WTC11 (cell line): Measurements from ENCODE around the gene MSH2. TPM values are rescaled to one million over a fixed set of nuclear protein-coding genes. Genes with fewer than 3 reads are reported as not detected.
A peak's percentile ranks its signal among the peaks of the same experiment; 100 is the strongest.

Experiments used
- ATAC-seq: fragments of 200-7000 bp; cut with Tn5 transposase; 2 replicates; pipeline ENCODE4 v1.10.0; 2021; ENCODE audit warnings: mild to moderate bottlenecking, moderate library complexity
- CTCF ChIA-PET: fragments of 300-600 bp; sonication (Branson Sonifier 250); formaldehyde crosslinking; loops from one replicate; lab custom pipeline; 2021; ENCODE audit warnings: antibody characterized with exemption; lab: Charles Lee
- POLR2A ChIA-PET: fragments of 350-600 bp; sonication (Branson Sonifier 250); formaldehyde crosslinking; loops from one replicate; lab custom pipeline; 2021; ENCODE audit warnings: antibody characterized with exemption; lab: Charles Lee
- DNase-seq: peaks from one replicate; pipeline ENCODE4 v3.0.0; 2021; ENCODE audit warnings: low spot score
- H3K27ac Mint-ChIP-seq: 2 replicates; pipeline ENCODE4 v1.8.0; 2021; ENCODE audit warnings: mixed read lengths
- H3K27me3 Mint-ChIP-seq: 2 replicates; pipeline ENCODE4 v1.8.0; 2021; ENCODE audit warnings: low read depth, mild to moderate bottlenecking, moderate library complexity, mixed read lengths
- H3K36me3 Mint-ChIP-seq: 2 replicates; pipeline ENCODE4 v1.8.0; 2021; ENCODE audit warnings: mixed read lengths
- H3K4me1 Mint-ChIP-seq: 2 replicates; pipeline ENCODE4 v1.8.0; 2022; ENCODE audit warnings: mixed read lengths
- H3K4me3 Mint-ChIP-seq: 2 replicates; pipeline ENCODE4 v1.8.0; 2021; ENCODE audit warnings: mild to moderate bottlenecking, moderate library complexity, mixed read lengths
- H3K9me3 Mint-ChIP-seq: 2 replicates; pipeline ENCODE4 v1.8.0; 2021; ENCODE audit warnings: mixed read lengths
- CREM ChIP-seq: sonication (generic); formaldehyde crosslinking; IDR thresholded peaks from 2 replicates; pipeline ENCODE4 v1.8.1; 2022; ENCODE audit warnings: mild to moderate bottlenecking, missing genetic modification reagents, moderate library complexity
- ETV6 ChIP-seq: sonication (generic); formaldehyde crosslinking; IDR thresholded peaks from 2 replicates; pipeline ENCODE4 v1.8.1; 2022; ENCODE audit warnings: mild to moderate bottlenecking, missing genetic modification reagents
- FOXK1 ChIP-seq: sonication (generic); formaldehyde crosslinking; IDR thresholded peaks from 2 replicates; pipeline ENCODE4 v1.8.0; 2022; ENCODE audit warnings: mild to moderate bottlenecking, moderate library complexity, missing genetic modification reagents
- GRHL2 ChIP-seq: fragments of 250-450 bp; sonication (Bioruptor Pico); IDR thresholded peaks from 2 replicates; pipeline ENCODE4 v1.8.0; 2022; ENCODE audit warnings: mild to moderate bottlenecking, moderate library complexity; ENCODE audit not compliant: insufficient replicate concordance, severe bottlenecking
- JUN ChIP-seq: sonication (generic); formaldehyde crosslinking; IDR thresholded peaks from 2 replicates; pipeline ENCODE4 v1.8.0; 2023; ENCODE audit warnings: mild to moderate bottlenecking, missing genetic modification reagents
- NR2C2 ChIP-seq: sonication (generic); formaldehyde crosslinking; IDR thresholded peaks from 2 replicates; pipeline ENCODE4 v1.8.0; 2022; ENCODE audit warnings: mild to moderate bottlenecking, missing genetic modification reagents
- NR3C1 ChIP-seq: sonication (generic); formaldehyde crosslinking; conservative IDR thresholded peaks from 2 replicates; pipeline ENCODE4 v1.8.1; 2023; ENCODE audit warnings: low read depth, mild to moderate bottlenecking, missing genetic modification reagents
- RORB ChIP-seq: fragments of 250-450 bp; sonication (Bioruptor Pico); IDR thresholded peaks from 2 replicates; pipeline ENCODE4 v1.9.0; 2021; ENCODE audit warnings: mild to moderate bottlenecking
- SMAD3 ChIP-seq: sonication (generic); formaldehyde crosslinking; IDR thresholded peaks from 2 replicates; pipeline ENCODE4 v1.8.0; 2022; ENCODE audit warnings: missing genetic modification reagents, mild to moderate bottlenecking, borderline replicate concordance
- TEAD4 ChIP-seq: sonication (generic); formaldehyde crosslinking; IDR thresholded peaks from 2 replicates; pipeline ENCODE4 v1.8.0; 2022; ENCODE audit warnings: mild to moderate bottlenecking, missing genetic modification reagents
- ZNF232 ChIP-seq: sonication (generic); formaldehyde crosslinking; IDR thresholded peaks from 2 replicates; pipeline ENCODE4 v1.8.0; 2022; ENCODE audit warnings: mild to moderate bottlenecking, missing genetic modification reagents
- ZNF396 ChIP-seq: fragments of 250-450 bp; sonication (Bioruptor Pico); IDR thresholded peaks from 2 replicates; pipeline ENCODE4 v1.8.0; 2021; ENCODE audit warnings: mild to moderate bottlenecking, moderate library complexity, borderline replicate concordance
- total RNA-seq: library from RNA; stranded (reverse); gene quantifications from 3 replicates; pipeline ENCODE4 v1.2.3, GENCODE V29; 2021
- TF ChIP-seq, protein P1 (sequence below): sonication (generic); formaldehyde crosslinking; conservative IDR thresholded peaks from 2 replicates; pipeline ENCODE4 v1.8.1; 2023; ENCODE audit warnings: mild to moderate bottlenecking, low read depth, missing genetic modification reagents, moderate library complexity
- TF ChIP-seq, protein P2 (sequence below): fragments of 250-450 bp; sonication (Bioruptor Pico); IDR thresholded peaks from 2 replicates; pipeline ENCODE4 v2.1.2; 2022; ENCODE audit warnings: mild to moderate bottlenecking, moderate library complexity
- TF ChIP-seq, protein P3 (sequence below): sonication (generic); formaldehyde crosslinking; IDR thresholded peaks from 2 replicates; pipeline ENCODE4 v1.8.1; 2023; ENCODE audit warnings: mild to moderate bottlenecking, moderate library complexity, missing genetic modification reagents
- TF ChIP-seq, protein P4 (sequence below): fragments of 200-600 bp; IDR thresholded peaks from 2 replicates; pipeline ENCODE4 v1.8.0; 2022; ENCODE audit warnings: antibody characterized with exemption
- TF ChIP-seq, protein P5 (sequence below): sonication (generic); formaldehyde crosslinking; IDR thresholded peaks from 2 replicates; pipeline ENCODE4 v1.8.0; 2022; ENCODE audit warnings: missing genetic modification reagents
- TF ChIP-seq, protein P6 (sequence below): sonication (generic); formaldehyde crosslinking; IDR thresholded peaks from 2 replicates; pipeline ENCODE4 v1.8.1; 2023; ENCODE audit warnings: mild to moderate bottlenecking, missing genetic modification reagents, moderate library complexity
- TF ChIP-seq, protein P7 (sequence below): sonication (generic); formaldehyde crosslinking; IDR thresholded peaks from 2 replicates; pipeline ENCODE4 v1.8.1; 2023; ENCODE audit warnings: mild to moderate bottlenecking, missing genetic modification reagents, moderate library complexity
- TF ChIP-seq, protein P8 (sequence below): sonication (generic); formaldehyde crosslinking; IDR thresholded peaks from 2 replicates; pipeline ENCODE4 v1.8.0; 2023; ENCODE audit warnings: mild to moderate bottlenecking, missing genetic modification reagents

The MSH2 gene
- total RNA-seq, 1 experiment from 2014 or later: 244 TPM

DNA sequence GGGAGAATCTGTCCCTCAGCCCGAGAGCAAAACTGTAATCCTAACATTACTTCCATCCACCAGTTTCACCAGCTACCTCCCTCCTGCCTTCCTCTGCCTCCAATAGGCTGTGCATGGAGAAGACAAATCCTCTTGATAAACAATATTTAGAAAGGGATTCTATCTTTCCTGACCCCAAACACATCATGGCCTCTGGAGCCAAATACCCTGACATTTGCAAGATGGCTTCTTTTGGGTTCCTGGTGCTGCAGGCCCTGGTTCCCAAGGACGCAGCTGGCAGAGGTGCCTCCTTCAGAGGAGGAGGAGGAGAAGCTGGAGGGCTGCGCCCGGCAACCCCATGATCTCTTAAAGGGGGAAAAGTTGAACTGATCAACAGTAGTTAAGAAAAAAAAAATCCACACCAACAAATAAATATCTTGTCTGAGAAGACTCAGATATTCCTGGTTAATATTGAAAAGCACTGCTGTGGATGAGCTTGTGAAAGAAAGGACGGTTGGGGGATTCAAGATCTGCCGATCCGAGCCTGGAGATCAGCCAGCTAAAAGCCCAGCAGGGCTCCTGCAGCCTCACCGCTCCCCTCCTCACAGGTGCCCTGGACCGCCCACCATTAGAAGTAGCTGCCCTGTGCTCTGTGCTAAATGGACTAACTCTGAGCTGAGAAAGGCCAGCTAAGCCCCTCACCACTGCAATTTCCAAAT is 116.8 kb downstream of the MSH2 start (continued):
- TF ChIP-seq, protein P1, sequence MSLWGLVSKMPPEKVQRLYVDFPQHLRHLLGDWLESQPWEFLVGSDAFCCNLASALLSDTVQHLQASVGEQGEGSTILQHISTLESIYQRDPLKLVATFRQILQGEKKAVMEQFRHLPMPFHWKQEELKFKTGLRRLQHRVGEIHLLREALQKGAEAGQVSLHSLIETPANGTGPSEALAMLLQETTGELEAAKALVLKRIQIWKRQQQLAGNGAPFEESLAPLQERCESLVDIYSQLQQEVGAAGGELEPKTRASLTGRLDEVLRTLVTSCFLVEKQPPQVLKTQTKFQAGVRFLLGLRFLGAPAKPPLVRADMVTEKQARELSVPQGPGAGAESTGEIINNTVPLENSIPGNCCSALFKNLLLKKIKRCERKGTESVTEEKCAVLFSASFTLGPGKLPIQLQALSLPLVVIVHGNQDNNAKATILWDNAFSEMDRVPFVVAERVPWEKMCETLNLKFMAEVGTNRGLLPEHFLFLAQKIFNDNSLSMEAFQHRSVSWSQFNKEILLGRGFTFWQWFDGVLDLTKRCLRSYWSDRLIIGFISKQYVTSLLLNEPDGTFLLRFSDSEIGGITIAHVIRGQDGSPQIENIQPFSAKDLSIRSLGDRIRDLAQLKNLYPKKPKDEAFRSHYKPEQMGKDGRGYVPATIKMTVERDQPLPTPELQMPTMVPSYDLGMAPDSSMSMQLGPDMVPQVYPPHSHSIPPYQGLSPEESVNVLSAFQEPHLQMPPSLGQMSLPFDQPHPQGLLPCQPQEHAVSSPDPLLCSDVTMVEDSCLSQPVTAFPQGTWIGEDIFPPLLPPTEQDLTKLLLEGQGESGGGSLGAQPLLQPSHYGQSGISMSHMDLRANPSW (CRISPR knock-in tag): no peak
- TF ChIP-seq GRHL2 (CRISPR knock-in tag): no peak
- TF ChIP-seq, protein P2, sequence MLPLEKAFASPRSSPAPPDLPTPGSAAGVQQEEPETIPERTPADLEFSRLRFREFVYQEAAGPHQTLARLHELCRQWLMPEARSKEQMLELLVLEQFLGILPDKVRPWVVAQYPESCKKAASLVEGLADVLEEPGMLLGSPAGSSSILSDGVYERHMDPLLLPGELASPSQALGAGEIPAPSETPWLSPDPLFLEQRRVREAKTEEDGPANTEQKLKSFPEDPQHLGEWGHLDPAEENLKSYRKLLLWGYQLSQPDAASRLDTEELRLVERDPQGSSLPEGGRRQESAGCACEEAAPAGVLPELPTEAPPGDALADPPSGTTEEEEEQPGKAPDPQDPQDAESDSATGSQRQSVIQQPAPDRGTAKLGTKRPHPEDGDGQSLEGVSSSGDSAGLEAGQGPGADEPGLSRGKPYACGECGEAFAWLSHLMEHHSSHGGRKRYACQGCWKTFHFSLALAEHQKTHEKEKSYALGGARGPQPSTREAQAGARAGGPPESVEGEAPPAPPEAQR (CRISPR knock-in tag): no peak
- TF ChIP-seq, protein P3, sequence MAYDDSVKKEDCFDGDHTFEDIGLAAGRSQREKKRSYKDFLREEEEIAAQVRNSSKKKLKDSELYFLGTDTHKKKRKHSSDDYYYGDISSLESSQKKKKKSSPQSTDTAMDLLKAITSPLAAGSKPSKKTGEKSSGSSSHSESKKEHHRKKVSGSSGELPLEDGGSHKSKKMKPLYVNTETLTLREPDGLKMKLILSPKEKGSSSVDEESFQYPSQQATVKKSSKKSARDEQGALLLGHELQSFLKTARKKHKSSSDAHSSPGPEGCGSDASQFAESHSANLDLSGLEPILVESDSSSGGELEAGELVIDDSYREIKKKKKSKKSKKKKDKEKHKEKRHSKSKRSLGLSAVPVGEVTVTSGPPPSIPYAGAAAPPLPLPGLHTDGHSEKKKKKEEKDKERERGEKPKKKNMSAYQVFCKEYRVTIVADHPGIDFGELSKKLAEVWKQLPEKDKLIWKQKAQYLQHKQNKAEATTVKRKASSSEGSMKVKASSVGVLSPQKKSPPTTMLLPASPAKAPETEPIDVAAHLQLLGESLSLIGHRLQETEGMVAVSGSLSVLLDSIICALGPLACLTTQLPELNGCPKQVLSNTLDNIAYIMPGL (CRISPR knock-in tag): no peak
- TF ChIP-seq, protein P4, sequence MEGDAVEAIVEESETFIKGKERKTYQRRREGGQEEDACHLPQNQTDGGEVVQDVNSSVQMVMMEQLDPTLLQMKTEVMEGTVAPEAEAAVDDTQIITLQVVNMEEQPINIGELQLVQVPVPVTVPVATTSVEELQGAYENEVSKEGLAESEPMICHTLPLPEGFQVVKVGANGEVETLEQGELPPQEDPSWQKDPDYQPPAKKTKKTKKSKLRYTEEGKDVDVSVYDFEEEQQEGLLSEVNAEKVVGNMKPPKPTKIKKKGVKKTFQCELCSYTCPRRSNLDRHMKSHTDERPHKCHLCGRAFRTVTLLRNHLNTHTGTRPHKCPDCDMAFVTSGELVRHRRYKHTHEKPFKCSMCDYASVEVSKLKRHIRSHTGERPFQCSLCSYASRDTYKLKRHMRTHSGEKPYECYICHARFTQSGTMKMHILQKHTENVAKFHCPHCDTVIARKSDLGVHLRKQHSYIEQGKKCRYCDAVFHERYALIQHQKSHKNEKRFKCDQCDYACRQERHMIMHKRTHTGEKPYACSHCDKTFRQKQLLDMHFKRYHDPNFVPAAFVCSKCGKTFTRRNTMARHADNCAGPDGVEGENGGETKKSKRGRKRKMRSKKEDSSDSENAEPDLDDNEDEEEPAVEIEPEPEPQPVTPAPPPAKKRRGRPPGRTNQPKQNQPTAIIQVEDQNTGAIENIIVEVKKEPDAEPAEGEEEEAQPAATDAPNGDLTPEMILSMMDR: no peak
- no peak for TF ChIP-seq ZNF232
- TF ChIP-seq FOXK1 (CRISPR knock-in tag): no peak
- TF ChIP-seq TEAD4 (CRISPR knock-in tag): no peak
- TF ChIP-seq, protein P5, sequence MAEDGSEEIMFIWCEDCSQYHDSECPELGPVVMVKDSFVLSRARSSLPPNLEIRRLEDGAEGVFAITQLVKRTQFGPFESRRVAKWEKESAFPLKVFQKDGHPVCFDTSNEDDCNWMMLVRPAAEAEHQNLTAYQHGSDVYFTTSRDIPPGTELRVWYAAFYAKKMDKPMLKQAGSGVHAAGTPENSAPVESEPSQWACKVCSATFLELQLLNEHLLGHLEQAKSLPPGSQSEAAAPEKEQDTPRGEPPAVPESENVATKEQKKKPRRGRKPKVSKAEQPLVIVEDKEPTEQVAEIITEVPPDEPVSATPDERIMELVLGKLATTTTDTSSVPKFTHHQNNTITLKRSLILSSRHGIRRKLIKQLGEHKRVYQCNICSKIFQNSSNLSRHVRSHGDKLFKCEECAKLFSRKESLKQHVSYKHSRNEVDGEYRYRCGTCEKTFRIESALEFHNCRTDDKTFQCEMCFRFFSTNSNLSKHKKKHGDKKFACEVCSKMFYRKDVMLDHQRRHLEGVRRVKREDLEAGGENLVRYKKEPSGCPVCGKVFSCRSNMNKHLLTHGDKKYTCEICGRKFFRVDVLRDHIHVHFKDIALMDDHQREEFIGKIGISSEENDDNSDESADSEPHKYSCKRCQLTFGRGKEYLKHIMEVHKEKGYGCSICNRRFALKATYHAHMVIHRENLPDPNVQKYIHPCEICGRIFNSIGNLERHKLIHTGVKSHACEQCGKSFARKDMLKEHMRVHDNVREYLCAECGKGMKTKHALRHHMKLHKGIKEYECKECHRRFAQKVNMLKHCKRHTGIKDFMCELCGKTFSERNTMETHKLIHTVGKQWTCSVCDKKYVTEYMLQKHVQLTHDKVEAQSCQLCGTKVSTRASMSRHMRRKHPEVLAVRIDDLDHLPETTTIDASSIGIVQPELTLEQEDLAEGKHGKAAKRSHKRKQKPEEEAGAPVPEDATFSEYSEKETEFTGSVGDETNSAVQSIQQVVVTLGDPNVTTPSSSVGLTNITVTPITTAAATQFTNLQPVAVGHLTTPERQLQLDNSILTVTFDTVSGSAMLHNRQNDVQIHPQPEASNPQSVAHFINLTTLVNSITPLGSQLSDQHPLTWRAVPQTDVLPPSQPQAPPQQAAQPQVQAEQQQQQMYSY (CRISPR knock-in tag): no peak
- TF ChIP-seq CREM (CRISPR knock-in tag): no peak
- TF ChIP-seq, protein P6, sequence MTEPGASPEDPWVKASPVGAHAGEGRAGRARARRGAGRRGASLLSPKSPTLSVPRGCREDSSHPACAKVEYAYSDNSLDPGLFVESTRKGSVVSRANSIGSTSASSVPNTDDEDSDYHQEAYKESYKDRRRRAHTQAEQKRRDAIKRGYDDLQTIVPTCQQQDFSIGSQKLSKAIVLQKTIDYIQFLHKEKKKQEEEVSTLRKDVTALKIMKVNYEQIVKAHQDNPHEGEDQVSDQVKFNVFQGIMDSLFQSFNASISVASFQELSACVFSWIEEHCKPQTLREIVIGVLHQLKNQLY: no peak
- no peak for TF ChIP-seq RORB

DNA sequence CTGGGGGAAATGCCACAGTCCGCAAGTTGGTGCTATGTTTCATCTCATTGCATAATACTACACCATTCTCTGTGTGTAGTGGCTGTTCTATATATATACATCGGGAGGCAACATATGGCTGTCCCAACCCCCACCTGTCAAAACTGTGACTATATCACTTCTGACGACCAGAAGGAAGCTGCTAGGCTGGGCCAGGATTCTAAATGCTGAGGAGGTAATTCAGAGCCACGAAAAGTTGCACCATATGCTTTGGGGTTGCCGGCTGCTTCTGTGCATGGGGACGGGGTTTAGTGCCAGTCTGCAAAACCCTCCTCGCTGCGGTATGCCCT is 117.3 kb downstream of the MSH2 start:
- H3K36me3 Mint-ChIP-seq: 0 out of 2 replicates have a peak, but pooled peaks cover 5% of the 10 kb centered on the region
- ChIA-PET POLR2A (interaction anchor here (1.0 kb wide), 1 partner anchor 39 kb away, joined by 3 read pairs; no protein-coding TSS in a partner anchor), CTCF (interaction anchor here (0.6 to 2.1 kb wide), 13 partner anchors 7 to 262 kb away, joined by 3 to 15 read pairs (median 3); partner anchors contain the start of gene MSH6)
- peaks cover 3% of the 10 kb centered on the region; the same call in 1 of the 2 replicates for H3K27me3 Mint-ChIP-seq
- H3K9me3 Mint-ChIP-seq: no peaks in the 10 kb centered on the region
- DNase-seq (no peak), ATAC-seq (no peak)
- peaks cover 24% of the 10 kb centered on the region for H3K4me1 Mint-ChIP-seq
- no peak overlapping the region for H3K27ac Mint-ChIP-seq
- H3K4me3 Mint-ChIP-seq: 0 out of 2 replicates have a peak overlapping the region, but pooled peaks have one; percentile 6
- TF ChIP-seq ETV6 (CRISPR knock-in tag): no peak
- TF ChIP-seq ZNF396 (CRISPR knock-in tag): no peak
- TF ChIP-seq NR2C2 (CRISPR knock-in tag): no peak
- TF ChIP-seq NR3C1: no peak
- TF ChIP-seq SMAD3 (CRISPR knock-in tag): no peak
- TF ChIP-seq, protein P7, sequence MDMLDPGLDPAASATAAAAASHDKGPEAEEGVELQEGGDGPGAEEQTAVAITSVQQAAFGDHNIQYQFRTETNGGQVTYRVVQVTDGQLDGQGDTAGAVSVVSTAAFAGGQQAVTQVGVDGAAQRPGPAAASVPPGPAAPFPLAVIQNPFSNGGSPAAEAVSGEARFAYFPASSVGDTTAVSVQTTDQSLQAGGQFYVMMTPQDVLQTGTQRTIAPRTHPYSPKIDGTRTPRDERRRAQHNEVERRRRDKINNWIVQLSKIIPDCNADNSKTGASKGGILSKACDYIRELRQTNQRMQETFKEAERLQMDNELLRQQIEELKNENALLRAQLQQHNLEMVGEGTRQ (CRISPR knock-in tag): no peak
- TF ChIP-seq, protein P8, sequence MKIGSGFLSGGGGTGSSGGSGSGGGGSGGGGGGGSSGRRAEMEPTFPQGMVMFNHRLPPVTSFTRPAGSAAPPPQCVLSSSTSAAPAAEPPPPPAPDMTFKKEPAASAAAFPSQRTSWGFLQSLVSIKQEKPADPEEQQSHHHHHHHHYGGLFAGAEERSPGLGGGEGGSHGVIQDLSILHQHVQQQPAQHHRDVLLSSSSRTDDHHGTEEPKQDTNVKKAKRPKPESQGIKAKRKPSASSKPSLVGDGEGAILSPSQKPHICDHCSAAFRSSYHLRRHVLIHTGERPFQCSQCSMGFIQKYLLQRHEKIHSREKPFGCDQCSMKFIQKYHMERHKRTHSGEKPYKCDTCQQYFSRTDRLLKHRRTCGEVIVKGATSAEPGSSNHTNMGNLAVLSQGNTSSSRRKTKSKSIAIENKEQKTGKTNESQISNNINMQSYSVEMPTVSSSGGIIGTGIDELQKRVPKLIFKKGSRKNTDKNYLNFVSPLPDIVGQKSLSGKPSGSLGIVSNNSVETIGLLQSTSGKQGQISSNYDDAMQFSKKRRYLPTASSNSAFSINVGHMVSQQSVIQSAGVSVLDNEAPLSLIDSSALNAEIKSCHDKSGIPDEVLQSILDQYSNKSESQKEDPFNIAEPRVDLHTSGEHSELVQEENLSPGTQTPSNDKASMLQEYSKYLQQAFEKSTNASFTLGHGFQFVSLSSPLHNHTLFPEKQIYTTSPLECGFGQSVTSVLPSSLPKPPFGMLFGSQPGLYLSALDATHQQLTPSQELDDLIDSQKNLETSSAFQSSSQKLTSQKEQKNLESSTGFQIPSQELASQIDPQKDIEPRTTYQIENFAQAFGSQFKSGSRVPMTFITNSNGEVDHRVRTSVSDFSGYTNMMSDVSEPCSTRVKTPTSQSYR (CRISPR knock-in tag): no peak
- no peak for TF ChIP-seq JUN
